SU-DHL-6 (cell line): ENCODE results near the gene RNU2-63P.

Experiments used
- H2AFZ ChIP-seq: fragments of 200-600 bp; sonication (generic); 2 replicates; pipeline ENCODE4 v1.6.1; 2014; ENCODE audit warnings: low read depth, mild to moderate bottlenecking, moderate library complexity, mixed read lengths, antibody characterized with exemption, low read length; ENCODE audit not compliant: severe bottlenecking
- H3F3A ChIP-seq: fragments of 200-600 bp; shearing (Covaris generic); 2 replicates; pipeline ENCODE4 v1.6.0; 2016; ENCODE audit warnings: antibody characterized with exemption, mild to moderate bottlenecking; ENCODE audit not compliant: insufficient read depth
- H3K27ac ChIP-seq: fragments of 200-600 bp; sonication (generic); 2 replicates; pipeline ENCODE4 v1.5.1; 2016; ENCODE audit warnings: low read depth, mild to moderate bottlenecking, low read length, moderate library complexity, mixed read lengths
- H3K27me3 ChIP-seq: fragments of 200-600 bp; sonication (generic), shearing (Covaris generic); 2 replicates; pipeline ENCODE4 v1.6.0; 2014; ENCODE audit warnings: mild to moderate bottlenecking, low read length
- H3K36me3 ChIP-seq: fragments of 200-600 bp; sonication (generic); 2 replicates; pipeline ENCODE4 v1.6.1; 2014; ENCODE audit warnings: mild to moderate bottlenecking, low read length, mixed read lengths
- H3K4me2 ChIP-seq: fragments of 300-600, 200-600 bp; shearing (Covaris generic), sonication (generic); 2 replicates; pipeline ENCODE4 v1.6.0; 2014; ENCODE audit warnings: low read length, low read depth, mild to moderate bottlenecking; ENCODE audit not compliant: poor library complexity, severe bottlenecking
- H3K4me3 ChIP-seq: fragments of 200-600 bp; sonication (generic); 2 replicates; pipeline ENCODE4 v1.5.1; 2014; ENCODE audit warnings: antibody characterized with exemption, low read length, mild to moderate bottlenecking, mixed read lengths; ENCODE audit not compliant: insufficient read depth, poor library complexity, severe bottlenecking
- H3K79me2 ChIP-seq: fragments of 200-600 bp; sonication (generic); 2 replicates; pipeline ENCODE4 v1.6.1; 2014; ENCODE audit warnings: mild to moderate bottlenecking, low read length, moderate library complexity; ENCODE audit not compliant: insufficient read depth
- H3K9ac ChIP-seq: fragments of 200-600 bp; sonication (generic); 2 replicates; pipeline ENCODE4 v1.7.0; 2014; ENCODE audit warnings: mild to moderate bottlenecking, low read length
- H3K9me2 ChIP-seq: fragments of 200-600 bp; sonication (generic); replicated peaks from 2 replicates; pipeline ENCODE4 v1.6.1; 2014; ENCODE audit warnings: low read length; ENCODE audit not compliant: insufficient read depth
- H3K9me3 ChIP-seq: fragments of 200-600 bp; sonication (generic); 2 replicates; pipeline ENCODE4 v1.6.1; 2014; ENCODE audit warnings: low read length, mixed read lengths; ENCODE audit not compliant: insufficient read depth
- H4K20me1 ChIP-seq: fragments of 200-600 bp; sonication (generic); 2 replicates; pipeline ENCODE4 v1.6.1; 2014; ENCODE audit warnings: low read depth, mild to moderate bottlenecking, antibody characterized with exemption, low read length, moderate library complexity, mixed read lengths
- EZH2phosphoT487 ChIP-seq: fragments of 200-600 bp; sonication (generic), shearing (Covaris generic); conservative IDR thresholded peaks from 2 replicates; pipeline ENCODE4 v1.6.1; 2018; ENCODE audit warnings: mild to moderate bottlenecking, antibody characterized with exemption, low read length, moderate library complexity, mixed read lengths
- TF ChIP-seq, protein P1 (sequence below): fragments of 200-600 bp; sonication (generic); IDR thresholded peaks from one replicate; pipeline ENCODE4 v1.5.1; 2017; ENCODE audit warnings: antibody characterized with exemption, mild to moderate bottlenecking, low read length, moderate library complexity; ENCODE audit not compliant: insufficient read depth, poor library complexity, severe bottlenecking

The RNU2-63P gene

DNA sequence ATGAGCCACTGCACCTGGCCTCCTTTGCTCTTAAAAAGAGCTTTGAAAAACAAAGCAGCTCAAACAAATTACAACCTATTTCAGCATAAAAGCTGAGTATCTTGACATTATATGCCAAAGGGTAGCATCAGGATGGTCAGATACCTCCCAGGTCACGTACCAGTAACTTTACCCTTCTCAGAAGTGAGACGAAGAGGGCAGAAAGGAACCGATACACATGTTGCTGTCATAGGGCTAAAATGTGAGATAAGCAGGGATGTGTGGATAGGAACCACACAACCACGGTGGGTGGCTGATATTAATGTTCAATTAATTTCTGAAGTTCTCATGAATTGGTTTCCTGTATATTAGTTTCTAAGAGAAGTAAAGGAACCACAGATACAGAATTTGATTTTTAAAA is 12.6 kb upstream of the RNU2-63P start:
- no peak for TF ChIP-seq EZH2phosphoT487
- TF ChIP-seq, protein P1, sequence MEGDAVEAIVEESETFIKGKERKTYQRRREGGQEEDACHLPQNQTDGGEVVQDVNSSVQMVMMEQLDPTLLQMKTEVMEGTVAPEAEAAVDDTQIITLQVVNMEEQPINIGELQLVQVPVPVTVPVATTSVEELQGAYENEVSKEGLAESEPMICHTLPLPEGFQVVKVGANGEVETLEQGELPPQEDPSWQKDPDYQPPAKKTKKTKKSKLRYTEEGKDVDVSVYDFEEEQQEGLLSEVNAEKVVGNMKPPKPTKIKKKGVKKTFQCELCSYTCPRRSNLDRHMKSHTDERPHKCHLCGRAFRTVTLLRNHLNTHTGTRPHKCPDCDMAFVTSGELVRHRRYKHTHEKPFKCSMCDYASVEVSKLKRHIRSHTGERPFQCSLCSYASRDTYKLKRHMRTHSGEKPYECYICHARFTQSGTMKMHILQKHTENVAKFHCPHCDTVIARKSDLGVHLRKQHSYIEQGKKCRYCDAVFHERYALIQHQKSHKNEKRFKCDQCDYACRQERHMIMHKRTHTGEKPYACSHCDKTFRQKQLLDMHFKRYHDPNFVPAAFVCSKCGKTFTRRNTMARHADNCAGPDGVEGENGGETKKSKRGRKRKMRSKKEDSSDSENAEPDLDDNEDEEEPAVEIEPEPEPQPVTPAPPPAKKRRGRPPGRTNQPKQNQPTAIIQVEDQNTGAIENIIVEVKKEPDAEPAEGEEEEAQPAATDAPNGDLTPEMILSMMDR, result no peak
- no peaks in the 10 kb centered on the region for H4K20me1 ChIP-seq
- no peak overlapping the region for H3K9ac ChIP-seq
- H3K27me3 ChIP-seq, result no peaks in the 10 kb centered on the region
- no peak overlapping the region for H2AFZ ChIP-seq
- H3K4me3 ChIP-seq, result no peak overlapping the region
- no peak overlapping the region for H3K27ac ChIP-seq
- no peak overlapping the region for H3K4me2 ChIP-seq
- H3K79me2 ChIP-seq, result no peaks in the 10 kb centered on the region
- peaks cover 3% of the 10 kb centered on the region; the same call in 1 of the 2 replicates for H3F3A ChIP-seq
- H3K9me2 ChIP-seq, result no peaks in the 10 kb centered on the region
- peaks cover 28% of the 10 kb centered on the region; the same call in 1 of the 2 replicates for H3K36me3 ChIP-seq
- no peaks in the 10 kb centered on the region for H3K9me3 ChIP-seq

DNA sequence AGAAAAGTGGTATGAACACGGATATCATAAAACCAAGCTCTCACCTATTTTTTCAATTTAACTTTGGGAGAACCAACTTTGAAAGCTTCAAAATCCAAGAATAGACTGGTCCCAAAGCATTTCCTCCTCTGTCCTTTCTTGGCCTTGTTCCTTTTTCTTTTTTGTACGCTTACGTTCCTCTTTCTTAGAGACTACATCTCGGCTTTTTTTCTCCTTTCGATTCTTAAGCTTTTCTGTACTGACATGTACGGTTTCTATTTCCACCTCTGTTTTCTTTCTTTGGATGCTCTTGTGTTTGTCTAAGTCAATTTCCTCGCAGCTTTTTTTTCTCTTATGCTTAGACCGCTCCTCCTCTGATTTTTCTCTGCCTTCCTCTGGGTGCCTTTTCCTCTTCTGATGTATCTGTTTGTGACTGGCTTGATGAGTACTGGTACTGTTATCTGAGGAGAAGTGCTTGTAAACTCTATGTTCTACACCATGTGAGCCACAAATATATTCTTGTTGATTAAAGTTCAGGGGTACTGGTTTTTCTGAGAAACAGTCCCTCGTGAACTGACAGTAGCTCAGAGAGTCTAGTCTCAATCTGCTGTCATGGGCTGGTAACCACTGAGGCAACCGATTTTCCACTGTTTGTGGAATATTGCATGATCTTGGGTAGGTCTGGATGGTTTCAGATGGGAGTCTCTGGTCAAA is 11.5 kb upstream of the RNU2-63P start:
- no peaks in the 10 kb centered on the region for H4K20me1 ChIP-seq
- TF ChIP-seq, protein P1, result no peak
- no peak for TF ChIP-seq EZH2phosphoT487
- H3K9me2 ChIP-seq, result no peaks in the 10 kb centered on the region
- H2AFZ ChIP-seq, result no peak overlapping the region
- H3K27me3 ChIP-seq, result no peaks in the 10 kb centered on the region
- H3K9me3 ChIP-seq, result no peaks in the 10 kb centered on the region
- H3K36me3 ChIP-seq, result peaks cover 22% of the 10 kb centered on the region; the same call in 1 of the 2 replicates
- no peak overlapping the region for H3K4me3 ChIP-seq
- no peak overlapping the region for H3K27ac ChIP-seq
- H3F3A ChIP-seq, result peaks cover 3% of the 10 kb centered on the region; the same call in 1 of the 2 replicates
- H3K4me2 ChIP-seq, result no peak overlapping the region
- H3K79me2 ChIP-seq, result no peaks in the 10 kb centered on the region
- H3K9ac ChIP-seq, result no peak overlapping the region

DNA sequence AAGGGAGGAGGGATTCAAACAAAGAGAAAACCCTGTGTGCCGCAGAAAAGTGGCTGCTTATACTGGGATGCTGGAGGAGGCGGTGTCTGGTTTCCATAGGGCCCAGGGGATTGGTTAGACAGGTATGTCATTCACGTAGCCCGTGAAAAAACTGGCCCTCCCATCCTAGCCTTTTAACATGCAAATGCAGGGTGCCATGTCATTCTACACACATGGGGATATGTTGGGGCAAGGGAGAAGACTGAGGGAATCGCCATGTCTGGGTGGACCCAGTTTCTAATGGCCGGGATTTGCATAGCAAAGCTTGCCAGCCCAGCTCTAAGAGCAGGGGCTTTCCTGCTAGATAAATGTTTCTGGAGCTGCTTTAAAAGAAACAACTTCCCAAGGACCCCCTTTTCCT is 8.2 kb upstream of the RNU2-63P start:
- Histone ChIP-seq H3K27ac (no peak overlapping the region), H3K36me3 (peaks cover 11% of the 10 kb centered on the region; the same call in 1 of the 2 replicates), H4K20me1 (no peaks in the 10 kb centered on the region), H3K9me3 (peaks cover under 1% of the 10 kb centered on the region; the same call in 1 of the 2 replicates), H3K27me3 (no peaks in the 10 kb centered on the region), H3K4me2 (no peak overlapping the region), H3K9ac (no peak overlapping the region), H2AFZ (no peak overlapping the region), H3K79me2 (no peaks in the 10 kb centered on the region), H3K4me3 (no peak overlapping the region), H3F3A (peaks cover 3% of the 10 kb centered on the region; the same call in 1 of the 2 replicates), H3K9me2 (no peaks in the 10 kb centered on the region)
- TF ChIP-seq, protein P1, result no peak
- TF ChIP-seq EZH2phosphoT487, result no peak
